Progenitor cell of endocrine pancreas (in vitro differentiated cells): ENCODE measurements around the gene CHAF1B. TPM values are rescaled to one million over a fixed set of nuclear protein-coding genes. Genes with fewer than 3 reads are reported as not detected.

Source experiments
- DNase-seq: peaks from one replicate; pipeline ENCODE4 v3.0.0; 2021; ENCODE audit warnings: low spot score; ENCODE audit not compliant: unreplicated experiment
- H3K27ac Mint-ChIP-seq: 2 replicates; pipeline ENCODE4 v1.8.0; 2021; ENCODE audit warnings: mild to moderate bottlenecking, moderate library complexity, mixed read lengths
- H3K27me3 Mint-ChIP-seq: 2 replicates; pipeline ENCODE4 v1.8.0; 2021; ENCODE audit warnings: mixed read lengths
- H3K36me3 Mint-ChIP-seq: 2 replicates; pipeline ENCODE4 v1.8.0; 2022; ENCODE audit warnings: mixed read lengths; ENCODE audit not compliant: insufficient read depth
- H3K4me1 Mint-ChIP-seq: 2 replicates; pipeline ENCODE4 v1.8.0; 2021; ENCODE audit warnings: low read depth, mixed read lengths
- H3K4me3 Mint-ChIP-seq: 2 replicates; pipeline ENCODE4 v1.8.0; 2021; ENCODE audit warnings: low read depth, mild to moderate bottlenecking, moderate library complexity, mixed read lengths
- H3K9me3 Mint-ChIP-seq: 2 replicates; pipeline ENCODE4 v1.8.0; 2021; ENCODE audit warnings: low read depth, mixed read lengths
- total RNA-seq: library from RNA; stranded (reverse); gene quantifications from 2 replicates; pipeline ENCODE4 v1.2.1, GENCODE V29; 2021
- TF ChIP-seq, protein P1 (sequence below): fragments of 200-600 bp; sonication (generic); IDR thresholded peaks from one replicate; pipeline ENCODE4 v1.5.0; 2021; ENCODE audit warnings: antibody characterized with exemption, mild to moderate bottlenecking; ENCODE audit not compliant: unreplicated experiment

CHAF1B gene
- total RNA-seq, 1 donor from 2014 or later: 9.1 TPM

DNA sequence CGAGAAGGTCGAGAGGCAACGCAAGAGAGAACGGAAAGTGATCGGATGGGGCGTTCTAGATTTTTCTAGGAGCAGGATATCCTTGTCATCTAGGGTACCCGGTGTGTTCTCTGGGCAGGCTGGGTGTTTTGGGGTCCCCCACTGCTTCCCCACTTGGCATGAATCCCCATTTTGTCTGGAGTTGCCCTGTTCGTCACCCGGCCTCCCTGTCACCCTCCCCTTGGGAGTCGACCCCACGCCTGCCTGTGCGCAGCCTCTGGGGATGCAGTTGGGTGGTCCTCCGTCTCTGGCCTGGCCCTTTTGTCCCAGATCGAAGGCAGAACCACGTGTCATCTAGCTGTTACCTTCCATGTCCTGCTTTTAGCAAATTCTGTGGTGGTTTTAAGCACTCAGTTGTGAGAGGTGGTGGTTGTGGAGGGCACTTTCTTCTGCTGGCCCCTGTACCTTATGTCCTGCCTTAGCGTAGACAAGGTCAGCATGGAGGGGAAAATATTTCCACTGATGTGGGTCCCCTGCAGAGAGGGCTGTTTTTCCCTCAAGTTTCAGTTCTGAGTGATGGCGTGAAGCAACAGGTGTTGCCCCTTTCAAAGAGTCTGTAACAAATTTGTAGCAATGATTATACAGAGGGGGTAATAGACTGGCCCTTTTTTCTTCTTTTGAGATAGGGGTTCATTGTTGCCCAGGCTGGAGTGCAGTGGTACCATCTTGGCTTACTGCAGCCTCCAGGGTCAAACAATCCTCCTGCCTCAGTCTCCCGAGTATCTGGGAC, 35.6 kb downstream of the CHAF1B start:
- Mint-ChIP-seq H3K27ac (peak overlapping the region; percentile 33), H3K4me3 (no peak overlapping the region), H3K36me3 (peaks cover 2% of the 10 kb centered on the region), H3K9me3 (no peaks in the 10 kb centered on the region), H3K27me3 (no peaks in the 10 kb centered on the region), H3K4me1 (peaks cover 3% of the 10 kb centered on the region)
- no peak for DNase-seq
- TF ChIP-seq, protein P1, sequence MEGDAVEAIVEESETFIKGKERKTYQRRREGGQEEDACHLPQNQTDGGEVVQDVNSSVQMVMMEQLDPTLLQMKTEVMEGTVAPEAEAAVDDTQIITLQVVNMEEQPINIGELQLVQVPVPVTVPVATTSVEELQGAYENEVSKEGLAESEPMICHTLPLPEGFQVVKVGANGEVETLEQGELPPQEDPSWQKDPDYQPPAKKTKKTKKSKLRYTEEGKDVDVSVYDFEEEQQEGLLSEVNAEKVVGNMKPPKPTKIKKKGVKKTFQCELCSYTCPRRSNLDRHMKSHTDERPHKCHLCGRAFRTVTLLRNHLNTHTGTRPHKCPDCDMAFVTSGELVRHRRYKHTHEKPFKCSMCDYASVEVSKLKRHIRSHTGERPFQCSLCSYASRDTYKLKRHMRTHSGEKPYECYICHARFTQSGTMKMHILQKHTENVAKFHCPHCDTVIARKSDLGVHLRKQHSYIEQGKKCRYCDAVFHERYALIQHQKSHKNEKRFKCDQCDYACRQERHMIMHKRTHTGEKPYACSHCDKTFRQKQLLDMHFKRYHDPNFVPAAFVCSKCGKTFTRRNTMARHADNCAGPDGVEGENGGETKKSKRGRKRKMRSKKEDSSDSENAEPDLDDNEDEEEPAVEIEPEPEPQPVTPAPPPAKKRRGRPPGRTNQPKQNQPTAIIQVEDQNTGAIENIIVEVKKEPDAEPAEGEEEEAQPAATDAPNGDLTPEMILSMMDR: no peak

DNA sequence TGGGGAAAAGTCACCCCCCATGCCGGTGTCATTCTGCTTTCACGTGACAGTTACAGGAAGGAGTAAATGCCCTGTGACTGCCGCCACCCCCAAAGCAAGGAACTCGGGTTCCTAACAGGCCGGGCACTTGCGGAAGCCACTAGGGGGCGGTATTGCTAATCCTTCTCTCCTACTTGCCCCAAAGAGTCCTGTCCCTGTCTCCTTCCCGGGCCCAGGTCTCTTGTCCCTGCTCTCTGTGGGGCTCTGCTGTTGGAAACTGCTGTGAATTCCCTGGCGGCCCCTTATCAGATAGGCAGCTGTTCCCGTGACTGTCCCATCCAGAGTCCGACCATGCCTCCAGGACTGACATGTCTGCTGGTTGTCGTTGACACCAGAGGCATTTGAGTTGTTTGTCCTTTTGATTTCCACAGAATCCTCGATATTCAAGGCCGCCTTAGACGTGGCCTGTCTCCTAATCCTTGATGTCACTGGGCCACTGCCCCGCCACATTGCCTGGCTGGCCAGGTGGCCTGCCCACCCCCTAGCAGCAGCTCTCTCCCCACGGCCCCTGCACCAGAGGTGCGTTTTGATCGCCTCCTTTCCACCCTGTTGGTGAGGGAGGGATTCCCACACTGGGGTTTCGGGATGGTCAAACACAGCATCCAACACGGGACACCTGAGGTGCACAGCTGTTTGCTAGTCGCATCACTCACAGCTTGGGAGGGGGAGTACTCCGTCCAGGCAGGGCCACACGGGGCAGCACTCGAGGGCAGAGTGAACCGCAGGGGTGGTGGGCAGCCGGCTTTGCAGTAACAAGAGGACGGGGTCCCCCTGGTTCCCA, 37.3 kb downstream of the CHAF1B start:
- Mint-ChIP-seq H3K27ac (no peak overlapping the region), H3K4me1 (peaks cover 3% of the 10 kb centered on the region), H3K27me3 (no peaks in the 10 kb centered on the region), H3K36me3 (no peaks in the 10 kb centered on the region), H3K9me3 (no peaks in the 10 kb centered on the region), H3K4me3 (no peak overlapping the region)
- TF ChIP-seq, protein P1: peak; percentile 68
- peak; percentile 28 for DNase-seq

DNA sequence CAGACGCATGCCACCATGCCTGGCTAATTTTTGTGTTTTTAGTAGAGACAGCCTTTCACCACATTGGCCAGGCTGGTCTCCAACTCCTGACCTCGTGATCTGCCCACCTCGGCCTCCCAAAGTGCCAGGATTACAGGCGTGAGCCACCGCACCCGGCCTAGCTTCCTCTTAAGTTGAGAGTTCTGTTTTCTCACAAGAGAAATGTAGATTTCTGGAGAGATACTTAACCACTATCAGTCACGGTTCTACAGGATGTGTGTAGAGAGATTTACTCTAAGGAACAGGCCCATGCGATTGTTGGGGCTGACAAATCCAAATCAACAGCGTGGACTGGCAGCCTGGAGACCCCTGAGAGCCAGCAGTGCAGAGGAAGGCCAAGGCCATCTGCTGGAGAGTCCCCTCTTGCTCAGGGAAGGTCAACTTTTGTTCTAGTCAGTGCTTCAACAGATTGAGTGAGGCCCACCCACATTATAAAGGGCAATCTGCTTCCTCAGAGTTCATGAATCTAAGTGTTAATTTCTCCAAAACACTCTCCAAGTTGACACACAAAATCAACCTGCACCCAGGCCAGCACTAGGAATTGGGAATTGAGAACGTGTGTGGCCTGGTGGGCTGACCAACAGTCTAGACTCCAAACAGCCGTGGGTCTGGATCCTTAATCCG, 38.7 kb downstream of the CHAF1B start:
- Mint-ChIP-seq H3K27ac (no peak overlapping the region), H3K4me3 (no peak overlapping the region), H3K4me1 (peaks cover 5% of the 10 kb centered on the region), H3K9me3 (no peaks in the 10 kb centered on the region), H3K36me3 (no peaks in the 10 kb centered on the region), H3K27me3 (no peaks in the 10 kb centered on the region)
- DNase-seq: no peak
- TF ChIP-seq, protein P1: no peak

DNA sequence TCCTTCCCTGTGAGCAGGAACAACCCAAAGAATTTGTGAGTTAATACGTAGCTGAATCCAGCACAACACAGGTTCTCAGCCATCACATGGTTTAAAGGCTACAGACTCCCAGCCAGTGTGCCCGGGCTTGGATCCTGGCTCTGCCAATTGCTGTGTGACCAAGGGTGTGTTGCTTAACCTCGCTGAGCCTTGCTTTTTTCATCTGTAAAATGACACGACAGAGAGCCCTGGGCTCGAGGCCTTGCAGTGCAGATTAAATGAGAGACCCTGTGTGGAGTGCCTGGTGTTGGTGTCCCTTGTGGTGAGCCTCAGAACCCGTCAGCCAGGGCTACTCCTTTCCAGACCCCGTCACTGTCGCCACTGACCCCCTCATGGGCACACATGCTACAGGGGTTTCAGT, 39.4 kb downstream of the CHAF1B start:
- Mint-ChIP-seq H3K4me3 (no peak overlapping the region), H3K4me1 (peaks cover 6% of the 10 kb centered on the region), H3K27ac (no peak overlapping the region), H3K27me3 (no peaks in the 10 kb centered on the region), H3K36me3 (no peaks in the 10 kb centered on the region), H3K9me3 (no peaks in the 10 kb centered on the region)
- DNase-seq: no peak
- TF ChIP-seq, protein P1: no peak

DNA sequence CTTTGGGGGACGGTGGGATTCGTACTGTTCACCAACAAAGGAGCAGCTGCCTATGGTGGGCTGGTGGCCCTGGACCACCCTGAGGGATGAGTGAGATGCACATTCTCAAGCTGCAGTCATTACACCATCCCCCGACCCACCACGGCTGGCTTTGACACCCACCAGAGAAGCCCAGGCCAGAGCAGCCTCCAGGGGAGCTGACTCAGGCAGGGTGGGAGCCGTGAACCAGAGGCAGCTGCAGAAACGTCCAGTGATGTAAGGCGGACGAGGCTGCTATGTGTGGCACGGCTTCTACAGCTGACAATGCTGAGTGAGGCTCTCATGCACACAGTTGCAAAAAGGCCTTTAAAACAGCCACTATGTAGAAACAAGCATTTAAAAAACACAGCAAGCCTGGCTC, 40.1 kb downstream of the CHAF1B start:
- H3K4me3 Mint-ChIP-seq: no peak overlapping the region
- DNase-seq: no peak
- H3K27me3 Mint-ChIP-seq: no peaks in the 10 kb centered on the region
- H3K36me3 Mint-ChIP-seq: no peaks in the 10 kb centered on the region
- TF ChIP-seq, protein P1: no peak
- H3K27ac Mint-ChIP-seq: no peak overlapping the region
- H3K9me3 Mint-ChIP-seq: no peaks in the 10 kb centered on the region
- H3K4me1 Mint-ChIP-seq: peaks cover 9% of the 10 kb centered on the region
